ENCODE measurements around the gene KTN1. TPM values are rescaled to one million over a fixed set of nuclear protein-coding genes. Genes with fewer than 3 reads are reported as not detected.

Gene KTN1
- total RNA-seq, 1 donor from 2014 or later: 179 TPM

DNA sequence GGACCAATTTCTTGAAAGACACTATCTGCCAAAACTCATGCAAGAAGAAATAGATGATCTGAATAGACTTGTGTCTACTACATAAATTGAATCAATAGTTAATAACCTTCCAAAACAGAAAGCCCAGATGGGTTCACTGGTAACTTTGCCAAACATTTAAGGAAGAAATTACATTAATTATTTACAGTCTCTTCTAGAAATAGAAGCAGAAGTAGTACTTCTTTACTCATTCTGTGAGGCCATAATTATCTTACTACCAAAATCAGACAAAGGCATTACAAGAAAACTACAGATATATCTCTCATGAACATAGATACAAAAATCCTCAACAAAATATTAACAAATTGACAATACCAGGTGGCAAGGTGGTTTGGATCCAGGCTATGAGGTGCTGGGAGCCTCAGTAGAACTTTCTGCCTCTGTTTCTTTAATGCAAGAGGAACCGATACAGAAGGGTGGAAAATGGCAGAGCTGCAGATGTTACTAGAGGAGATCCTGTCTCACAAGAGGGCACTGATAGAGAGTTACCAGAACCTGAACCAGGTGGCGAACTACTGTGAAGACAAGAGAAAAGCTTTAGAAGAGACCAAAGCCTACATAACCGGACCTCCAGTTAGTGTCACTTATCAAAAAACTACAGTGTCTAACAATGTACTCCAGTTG lies 33.7 kb upstream of the KTN1 start:
- DNase-seq: no peak
- H3K36me3 ChIP-seq: no peaks in the 10 kb centered on the region
- H3K4me3 ChIP-seq: no peak overlapping the region
- H3K4me1 ChIP-seq: no peaks in the 10 kb centered on the region
- H3K27me3 ChIP-seq: no peaks in the 10 kb centered on the region
- no peak overlapping the region for H3K27ac ChIP-seq
- no peak for ATAC-seq
- intact Hi-C loops (cut with DNase I): no loop called here
- no peak for TF ChIP-seq CTCF (IDR thresholded peaks at IDR 0.05)
- H3K9me3 ChIP-seq: no peaks in the 10 kb centered on the region

GRCh38 chr14:55547650-55548315 lies 32.2 kb upstream of the KTN1 start:
- intact Hi-C loops (cut with DNase I): no loop called here
- H3K36me3 ChIP-seq: no peaks in the 10 kb centered on the region
- ATAC-seq (no peak), DNase-seq (no peak)
- no peaks in the 10 kb centered on the region for H3K4me1 ChIP-seq
- H3K4me3 ChIP-seq: no peak overlapping the region
- H3K27ac ChIP-seq: no peak overlapping the region
- no peak for TF ChIP-seq CTCF (IDR thresholded peaks at IDR 0.05)
- H3K9me3 ChIP-seq: no peaks in the 10 kb centered on the region
- H3K27me3 ChIP-seq: no peaks in the 10 kb centered on the region

DNA sequence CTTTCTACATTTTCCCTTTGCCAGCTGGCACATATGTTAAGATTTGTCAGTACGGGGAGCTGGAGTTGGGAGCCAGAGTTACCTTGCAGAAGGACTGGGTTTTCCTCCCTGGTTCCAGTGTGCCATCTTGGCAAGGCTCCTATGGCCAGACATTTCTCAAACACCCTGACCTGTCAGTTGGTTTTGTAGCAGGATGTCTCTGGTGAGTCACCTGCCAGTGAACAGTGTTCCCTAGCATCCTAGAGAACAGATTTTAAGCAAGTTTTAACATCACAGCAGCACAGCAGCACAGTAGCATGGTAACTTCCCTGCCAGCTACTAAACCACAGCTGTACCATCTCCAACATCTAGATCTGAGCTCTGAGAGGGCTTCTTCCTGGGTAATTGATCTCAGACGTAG lies 26.2 kb upstream of the KTN1 start:
- Histone ChIP-seq H3K4me3 (no peak overlapping the region), H3K36me3 (no peaks in the 10 kb centered on the region), H3K27me3 (no peaks in the 10 kb centered on the region), H3K4me1 (peaks cover 9% of the 10 kb centered on the region), H3K27ac (no peak overlapping the region), H3K9me3 (no peaks in the 10 kb centered on the region)
- intact Hi-C loops (cut with DNase I): no loop called here
- DNase-seq: no peak
- no peak for ATAC-seq
- TF ChIP-seq CTCF (IDR thresholded peaks at IDR 0.05): no peak

DNA sequence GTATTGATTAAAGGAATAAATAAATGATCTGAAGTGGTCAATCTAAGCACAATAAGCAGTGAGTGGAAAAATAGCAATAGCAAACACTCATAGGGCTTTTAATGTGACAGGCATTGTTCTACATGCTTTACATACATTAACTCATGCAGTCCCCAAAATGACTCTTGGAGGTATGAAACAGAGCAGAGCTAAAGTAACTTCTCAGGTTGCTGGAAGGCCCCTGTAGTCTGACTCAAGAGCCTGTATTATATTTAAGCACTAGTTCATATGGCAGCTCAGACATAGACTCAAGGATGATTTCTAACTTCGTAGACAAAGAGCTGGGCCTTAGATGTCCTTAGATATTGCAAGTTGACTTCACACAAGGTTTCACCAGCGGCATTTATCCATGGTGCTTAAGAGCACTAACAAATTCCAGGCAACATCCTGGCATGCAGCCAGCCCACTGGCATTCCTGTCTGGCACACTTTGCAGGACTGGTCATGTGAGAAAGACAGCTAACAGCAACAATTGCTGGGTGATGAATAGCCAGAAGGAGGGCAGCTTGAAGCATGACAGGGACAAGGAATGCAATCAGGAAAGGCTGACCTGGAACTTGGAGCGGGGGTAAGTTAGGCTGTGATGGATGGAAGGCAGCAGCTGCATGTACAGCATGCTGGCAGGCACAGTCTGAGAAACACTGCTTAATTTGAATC lies 22.9 kb upstream of the KTN1 start:
- Histone ChIP-seq H3K4me1 (peaks cover 9% of the 10 kb centered on the region), H3K4me3 (no peak overlapping the region), H3K9me3 (no peaks in the 10 kb centered on the region), H3K27ac (no peak overlapping the region), H3K36me3 (no peaks in the 10 kb centered on the region), H3K27me3 (no peaks in the 10 kb centered on the region)
- intact Hi-C loops (cut with DNase I): no loop called here
- no peak for TF ChIP-seq CTCF (IDR thresholded peaks at IDR 0.05)
- DNase-seq (peak; percentile 86), ATAC-seq (peak; percentile 88)

- no peak for DNase-seq
- H3K27me3 ChIP-seq: no peaks in the 10 kb centered on the region
- H3K27ac ChIP-seq: no peak overlapping the region
- no peaks in the 10 kb centered on the region for H3K36me3 ChIP-seq
- intact Hi-C loops (cut with DNase I): no loop called here
- H3K4me1 ChIP-seq: peaks cover 6% of the 10 kb centered on the region
- H3K4me3 ChIP-seq: no peak overlapping the region
- TF ChIP-seq CTCF (IDR thresholded peaks at IDR 0.05): no peak
- no peaks in the 10 kb centered on the region for H3K9me3 ChIP-seq
- ATAC-seq: no peak
Observed at GRCh38 chr14:55562135-55562534, 17.9 kb upstream of the KTN1 start.

Data from upper lobe of right lung (tissue), 1 donor.